ENCODE data around the gene REPS2. TPM values are rescaled to one million over a fixed set of nuclear protein-coding genes. Genes with fewer than 3 reads are reported as not detected.

Gene REPS2
- total RNA-seq, 1 experiment from 2014 or later = 3.7 TPM

DNA sequence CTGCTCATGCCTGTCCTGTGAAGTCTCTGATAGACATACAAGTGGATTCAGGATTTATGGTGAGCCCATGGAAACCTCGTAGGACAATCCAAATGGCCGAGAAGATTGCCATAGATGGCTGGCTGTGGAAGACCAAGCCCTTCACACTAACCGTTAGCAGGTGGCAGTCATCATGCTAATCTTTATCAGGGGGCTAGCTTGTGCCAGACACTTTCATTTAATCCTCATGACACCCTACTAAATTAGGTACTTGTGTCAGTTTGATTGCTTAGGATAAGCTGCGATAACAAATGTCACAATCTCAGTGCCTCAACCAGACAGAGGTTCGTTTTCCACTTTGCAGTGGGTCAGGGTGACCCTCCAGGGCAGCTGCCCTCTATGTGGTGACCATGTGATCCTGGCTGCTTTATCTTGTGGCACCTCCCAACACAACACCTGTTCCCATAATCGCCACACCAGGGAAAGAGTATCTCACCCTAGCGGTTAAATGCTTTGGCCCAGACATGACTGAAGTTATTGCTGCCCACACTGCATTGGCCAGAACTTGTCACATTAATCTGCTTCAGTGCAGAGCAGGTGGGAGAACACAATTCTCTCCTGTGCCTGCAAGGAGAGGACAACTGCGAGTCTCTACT is 60.8 kb downstream of the REPS2 start:
- H2BK5ac ChIP-seq (ENCODE audit: insufficient read length, low read length) = no peak overlapping the region
- no peaks in the 10 kb centered on the region for H3K9me3 Mint-ChIP-seq
- no peak overlapping the region for H4K5ac ChIP-seq (ENCODE audit: insufficient read length, low read depth, low read length)
- H2BK20ac ChIP-seq (ENCODE audit: low read depth, low read length, poor library complexity, severe bottlenecking) = no peak overlapping the region
- no peak overlapping the region for H3K27ac Mint-ChIP-seq
- no peaks in the 10 kb centered on the region for H3K79me2 ChIP-seq (ENCODE audit: insufficient read depth, low read length)
- DNase-seq = peak; percentile 42
- no peak overlapping the region for H2BK12ac ChIP-seq (ENCODE audit: insufficient read length, low read depth, low read length)
- no peak overlapping the region for H2AFZ ChIP-seq (ENCODE audit: low read length)
- no peaks in the 10 kb centered on the region for H4K20me1 ChIP-seq (ENCODE audit: control insufficient read depth, insufficient read depth, insufficient read length)
- H3K79me1 ChIP-seq (ENCODE audit: insufficient read depth, low read depth, low read length, poor library complexity, severe bottlenecking) = no peaks in the 10 kb centered on the region
- no peak overlapping the region for H4K91ac ChIP-seq (ENCODE audit: insufficient read length, low read depth, low read length)
- no peak overlapping the region for H3K9ac ChIP-seq (ENCODE audit: extremely low read depth, insufficient read length, low read length)
- H3K14ac ChIP-seq (ENCODE audit: insufficient read depth, low read length) = no peak overlapping the region
- no peak overlapping the region for H4K8ac ChIP-seq (replicated peaks; ENCODE audit: insufficient read length, low read depth, low read length)
- no peak overlapping the region for H3K56ac ChIP-seq (ENCODE audit: insufficient read length, low read depth, low read length)
- TF ChIP-seq, protein P1, sequence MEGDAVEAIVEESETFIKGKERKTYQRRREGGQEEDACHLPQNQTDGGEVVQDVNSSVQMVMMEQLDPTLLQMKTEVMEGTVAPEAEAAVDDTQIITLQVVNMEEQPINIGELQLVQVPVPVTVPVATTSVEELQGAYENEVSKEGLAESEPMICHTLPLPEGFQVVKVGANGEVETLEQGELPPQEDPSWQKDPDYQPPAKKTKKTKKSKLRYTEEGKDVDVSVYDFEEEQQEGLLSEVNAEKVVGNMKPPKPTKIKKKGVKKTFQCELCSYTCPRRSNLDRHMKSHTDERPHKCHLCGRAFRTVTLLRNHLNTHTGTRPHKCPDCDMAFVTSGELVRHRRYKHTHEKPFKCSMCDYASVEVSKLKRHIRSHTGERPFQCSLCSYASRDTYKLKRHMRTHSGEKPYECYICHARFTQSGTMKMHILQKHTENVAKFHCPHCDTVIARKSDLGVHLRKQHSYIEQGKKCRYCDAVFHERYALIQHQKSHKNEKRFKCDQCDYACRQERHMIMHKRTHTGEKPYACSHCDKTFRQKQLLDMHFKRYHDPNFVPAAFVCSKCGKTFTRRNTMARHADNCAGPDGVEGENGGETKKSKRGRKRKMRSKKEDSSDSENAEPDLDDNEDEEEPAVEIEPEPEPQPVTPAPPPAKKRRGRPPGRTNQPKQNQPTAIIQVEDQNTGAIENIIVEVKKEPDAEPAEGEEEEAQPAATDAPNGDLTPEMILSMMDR (conservative IDR thresholded peaks at IDR 0.05) = peak; percentile 58
- H3K4me3 Mint-ChIP-seq = no peak overlapping the region
- H3T11ph ChIP-seq (ENCODE audit: low read length) = no peak overlapping the region
- no peak overlapping the region for H3K18ac ChIP-seq (ENCODE audit: insufficient read length, low read depth, low read length)
- no peaks in the 10 kb centered on the region for H3K23me2 ChIP-seq (ENCODE audit: insufficient read length, low read depth, low read length, poor library complexity, severe bottlenecking)
- no peaks in the 10 kb centered on the region for H3K4me1 ChIP-seq (ENCODE audit: insufficient read depth, low read length)
- no peak overlapping the region for H2BK15ac ChIP-seq (ENCODE audit: low read depth, low read length)
- H3K4me2 ChIP-seq (ENCODE audit: insufficient read depth, insufficient read length, low read length) = no peak overlapping the region
- H3K4ac ChIP-seq (ENCODE audit: low read depth, low read length) = no peak overlapping the region
- H3K36me3 Mint-ChIP-seq (ENCODE audit: insufficient read depth in 1 of 3, low read depth in 3 of 3) = no peaks in the 10 kb centered on the region
- no peak overlapping the region for H2BK120ac ChIP-seq (ENCODE audit: low read depth, low read length, poor library complexity, severe bottlenecking)
- H2AK5ac ChIP-seq (ENCODE audit: insufficient read length, low read length) = no peak overlapping the region
- no peaks in the 10 kb centered on the region for H3K9me3 ChIP-seq (ENCODE audit: control insufficient read depth, low read depth, low read length)
- no peaks in the 10 kb centered on the region for H3K27me3 ChIP-seq (ENCODE audit: insufficient read depth, low read length)
- H3K27ac ChIP-seq (ENCODE audit: insufficient read length, low read depth, low read length) = no peak overlapping the region
- peaks cover 5% of the 10 kb centered on the region for H3K27me3 Mint-ChIP-seq (ENCODE audit: low read depth)
- no CpG with 5 or more reads among the region's 8 CpGs for WGBS (ENCODE audit: extremely low coverage, insufficient read length, low lambda C conversion rate)
- H3K4me1 Mint-ChIP-seq = no peaks in the 10 kb centered on the region
- H3K23ac ChIP-seq (ENCODE audit: insufficient read length, low read depth, low read length) = no peak overlapping the region
